CD4-positive, alpha-beta T cell treated with Interleukin-1 beta for 1 hour (primary cell): ENCODE data around the gene ZNF611.
"Not testable (repeated sequence)": the region's sequence is repeated elsewhere in the genome, so short reads cannot be mapped to it uniquely, and the experiment has no call there.

Experiments used
- DNase-seq, 2 donors: peaks; one replicate each; pipeline ENCODE4 v3.0.0-alpha.2; 2020 to 2022

The ZNF611 gene

DNA sequence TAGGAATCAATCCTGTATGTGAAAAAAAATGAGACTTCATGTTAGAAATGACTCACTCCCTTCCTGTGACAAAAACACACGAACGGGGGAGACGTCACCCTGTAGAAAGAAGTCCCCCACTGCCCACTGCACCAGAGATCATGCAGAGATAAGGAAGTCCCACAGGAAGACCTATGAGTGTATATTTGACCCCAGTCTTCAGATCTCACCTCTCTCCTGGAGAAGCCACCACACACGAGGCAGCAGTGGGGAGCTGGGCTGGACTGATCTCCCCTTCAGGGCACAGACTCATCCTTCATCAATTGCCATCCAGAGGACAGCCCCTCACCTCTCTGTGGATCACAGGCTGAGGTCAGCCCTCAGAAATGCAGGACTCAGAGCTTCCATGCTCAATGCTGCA lies 18.9 kb downstream of the ZNF611 start:
- peak; percentile 39 to 44 for DNase-seq

DNA sequence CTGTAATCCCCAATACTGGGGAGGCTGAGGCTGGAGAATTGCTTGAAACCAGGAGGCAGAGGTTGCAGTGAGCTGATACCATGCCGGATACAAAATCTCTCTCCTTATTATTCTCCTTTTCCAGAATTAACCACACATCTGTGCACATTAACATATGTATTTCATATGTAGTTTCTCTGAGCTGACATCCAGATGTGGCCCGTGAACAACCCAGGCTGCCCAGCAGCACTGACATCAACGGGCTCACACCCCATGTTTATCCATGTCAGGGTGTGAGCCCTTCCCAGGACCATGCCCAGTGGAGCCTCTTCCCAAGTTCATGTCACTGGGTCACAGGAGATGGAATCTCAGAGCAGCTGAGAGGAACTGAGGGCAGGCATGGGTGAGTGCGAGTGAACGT lies 19.5 kb downstream of the ZNF611 start:
- not testable (repeated sequence) for DNase-seq

DNA sequence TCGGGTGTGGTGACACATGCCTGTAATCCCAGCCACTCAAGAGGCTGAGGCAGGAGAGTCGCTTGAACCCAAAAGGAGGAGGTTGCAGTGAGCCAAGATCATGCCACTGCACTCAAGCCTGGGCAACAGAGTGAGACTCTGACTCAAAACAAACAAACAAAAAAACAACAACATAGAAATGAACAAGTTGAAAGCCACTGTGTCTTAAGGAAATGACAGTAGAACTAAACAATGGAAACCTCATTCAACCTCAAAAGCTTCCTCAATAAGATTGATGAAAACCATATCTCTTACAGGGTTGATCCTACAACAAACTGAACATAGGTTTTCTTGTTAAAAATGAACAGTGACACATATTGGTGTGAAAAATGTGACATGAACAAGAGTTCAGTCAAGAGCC lies 21.8 kb downstream of the ZNF611 start:
- DNase-seq: not testable (repeated sequence)

DNA sequence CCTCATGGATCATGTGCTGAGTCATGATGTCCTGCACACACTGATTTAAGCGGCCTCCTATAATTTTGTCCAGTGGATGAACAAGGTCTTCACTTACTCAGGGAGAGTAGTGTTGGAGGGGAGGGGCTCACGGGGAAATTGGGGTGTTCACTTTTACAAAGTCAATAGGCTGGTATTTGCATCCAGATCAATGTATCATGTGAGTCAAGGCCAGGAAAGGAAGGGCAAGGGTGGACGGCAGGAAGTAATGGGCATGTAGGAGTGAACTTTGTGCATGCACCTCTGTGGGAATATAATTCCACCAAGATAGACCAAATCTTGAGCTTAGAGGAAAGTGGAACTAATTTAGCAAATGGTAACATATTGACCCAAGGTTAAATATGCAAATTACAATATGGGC lies 23.2 kb downstream of the ZNF611 start:
- DNase-seq: not testable (repeated sequence)

DNA sequence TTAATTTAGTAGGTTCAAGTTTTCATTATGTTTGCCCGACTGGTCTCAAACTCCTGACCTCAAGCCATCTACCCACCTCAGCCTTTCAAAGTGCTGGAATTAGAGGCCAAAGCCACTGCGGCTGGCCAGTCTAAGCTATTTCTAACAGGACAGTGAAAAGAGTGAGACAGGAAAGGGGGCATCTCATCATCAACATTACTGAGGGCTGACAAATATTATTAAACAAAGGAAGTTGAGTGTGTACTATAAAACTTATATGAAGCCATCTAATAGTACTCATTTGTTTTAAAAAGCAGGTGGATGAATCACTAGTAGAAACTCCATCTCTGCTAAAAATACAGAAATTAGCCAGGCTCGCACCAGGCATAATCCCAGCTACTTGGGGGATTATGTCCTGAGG lies 24.3 kb downstream of the ZNF611 start:
- DNase-seq: no peak

DNA sequence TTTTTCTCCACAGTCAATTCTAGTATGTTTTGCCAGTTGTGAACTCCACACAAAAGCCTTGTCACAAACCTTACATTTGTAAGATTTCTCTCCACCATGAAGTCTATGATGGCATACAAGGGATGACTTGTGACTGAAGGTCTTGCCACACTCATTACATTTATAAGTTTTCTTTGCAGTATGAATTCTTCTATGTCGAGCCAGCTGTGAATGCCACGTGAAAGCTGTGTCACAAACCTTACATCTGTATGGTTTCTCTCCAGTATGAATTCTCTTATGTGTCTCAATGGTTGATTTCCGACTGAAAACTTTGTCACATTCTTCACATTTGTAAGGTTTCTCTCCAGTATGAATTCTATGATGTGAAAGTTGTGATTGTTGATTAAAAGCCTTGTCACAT lies 29.2 kb downstream of the ZNF611 start:
- not testable (repeated sequence) for DNase-seq

DNA sequence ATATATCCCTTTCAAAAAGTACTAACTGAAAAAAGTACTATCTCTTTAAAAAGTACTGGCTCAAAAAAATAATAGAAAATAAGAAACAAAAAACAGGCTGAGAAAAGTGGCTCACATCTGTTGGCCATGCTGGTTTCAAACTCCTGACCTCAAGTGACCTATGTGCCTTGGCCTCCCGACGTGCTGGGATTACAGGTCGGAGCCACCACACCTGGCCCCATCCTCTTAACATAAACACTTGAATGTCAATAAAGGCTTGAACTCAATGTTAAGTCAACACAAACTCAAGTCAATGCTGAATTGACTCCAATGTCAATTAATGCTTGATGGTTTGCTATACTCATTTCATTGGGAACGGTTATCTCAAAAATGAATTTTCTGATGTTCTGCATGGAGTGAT lies 30.9 kb downstream of the ZNF611 start:
- DNase-seq: no peak

DNA sequence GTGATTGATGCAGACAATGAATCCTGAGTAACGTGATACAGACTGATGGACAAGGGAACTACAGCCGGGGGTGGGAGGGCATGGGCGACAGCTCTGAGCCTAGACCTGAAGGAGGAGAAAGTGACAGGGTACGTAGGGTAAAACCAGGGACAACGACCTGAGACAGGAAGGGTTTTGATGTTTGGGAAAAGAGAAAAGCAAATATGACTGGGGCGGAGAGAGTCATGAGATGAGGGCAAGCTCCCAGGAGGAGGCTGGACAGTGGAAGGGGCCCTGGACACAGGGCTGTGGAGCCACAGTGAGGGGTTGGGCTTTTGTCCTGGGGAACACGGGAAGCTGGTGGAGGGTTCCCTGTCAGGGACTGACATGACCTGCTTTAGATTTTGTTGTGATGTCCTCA lies 34.2 kb downstream of the ZNF611 start:
- DNase-seq: no peak

DNA sequence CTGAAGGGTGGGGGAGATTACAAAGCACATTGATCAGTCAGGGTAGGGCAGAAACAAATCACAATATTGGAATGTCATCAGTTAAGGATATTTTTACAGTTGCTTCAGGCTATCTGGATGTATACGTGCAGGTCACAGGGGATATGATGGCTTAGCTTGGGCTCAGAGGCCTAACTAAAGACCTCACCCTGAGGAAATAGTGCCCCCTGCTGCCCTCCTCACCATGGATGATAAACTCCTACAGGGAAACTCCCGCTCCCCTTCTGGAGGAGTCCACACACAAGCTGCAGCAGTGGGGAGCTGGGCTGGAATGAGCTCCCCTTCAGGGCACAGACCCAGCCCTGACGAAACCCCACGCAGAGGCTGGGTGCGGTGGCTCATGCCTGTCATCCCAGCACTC lies 35.3 kb downstream of the ZNF611 start:
- DNase-seq: peak in 1 of 2 donors; percentile 10

DNA sequence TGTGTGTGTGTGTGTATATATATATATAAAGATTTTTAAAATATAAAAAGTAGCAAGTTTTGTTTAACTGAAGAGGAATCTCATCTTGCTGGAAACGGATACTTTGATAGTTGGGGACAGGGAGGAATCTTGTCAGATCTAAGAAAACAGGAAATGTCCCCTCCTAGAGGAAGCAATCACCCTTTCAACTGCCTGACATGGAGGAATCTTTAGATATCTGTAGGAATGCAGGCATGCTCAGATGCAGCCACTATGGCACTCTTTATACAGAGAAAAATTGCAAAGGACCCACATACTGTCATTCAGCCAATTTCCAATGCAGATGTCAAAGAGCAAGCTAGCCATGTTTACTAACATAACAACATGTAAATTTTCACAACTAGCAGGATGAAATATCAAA lies 38.8 kb downstream of the ZNF611 start:
- DNase-seq: no peak

DNA sequence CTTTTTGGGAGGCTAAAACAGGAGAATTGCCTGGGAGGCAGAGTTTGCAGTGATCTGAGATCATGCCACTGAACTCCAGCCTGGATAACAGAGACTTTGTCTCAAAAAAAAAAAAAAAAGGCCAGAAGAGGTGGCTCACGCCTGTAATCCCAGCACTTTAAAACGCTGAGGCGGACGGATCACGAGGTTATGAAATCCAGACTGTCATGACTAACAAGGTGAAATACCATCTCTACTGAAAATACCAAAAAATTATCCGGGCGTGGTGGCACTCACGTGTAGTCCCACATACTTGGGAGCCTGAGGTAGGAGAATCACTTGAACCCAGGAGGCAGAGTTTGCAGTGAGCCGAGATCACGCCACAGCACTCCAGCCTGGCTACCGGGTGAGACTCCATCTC lies 39.9 kb downstream of the ZNF611 start:
- DNase-seq: no peak

DNA sequence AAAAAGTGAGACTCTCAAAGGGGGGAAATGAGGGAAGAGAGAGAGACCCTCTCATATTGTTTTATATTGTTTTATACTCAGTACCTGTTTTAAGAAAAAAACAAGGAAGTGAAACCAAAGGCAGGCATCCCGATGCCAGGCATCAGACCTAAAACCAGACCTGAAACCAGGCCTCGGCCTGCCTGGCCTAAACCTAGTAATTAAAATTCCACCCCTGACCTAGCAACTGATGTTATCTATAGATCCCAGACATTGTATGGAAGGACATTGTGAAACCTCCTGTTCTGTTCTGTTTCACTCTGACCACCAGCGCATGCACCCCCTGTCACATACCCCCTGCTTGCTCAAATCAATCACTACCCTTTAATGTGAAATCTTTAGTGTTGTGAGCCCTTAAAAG lies 40.6 kb downstream of the ZNF611 start:
- DNase-seq: not testable (repeated sequence)

DNA sequence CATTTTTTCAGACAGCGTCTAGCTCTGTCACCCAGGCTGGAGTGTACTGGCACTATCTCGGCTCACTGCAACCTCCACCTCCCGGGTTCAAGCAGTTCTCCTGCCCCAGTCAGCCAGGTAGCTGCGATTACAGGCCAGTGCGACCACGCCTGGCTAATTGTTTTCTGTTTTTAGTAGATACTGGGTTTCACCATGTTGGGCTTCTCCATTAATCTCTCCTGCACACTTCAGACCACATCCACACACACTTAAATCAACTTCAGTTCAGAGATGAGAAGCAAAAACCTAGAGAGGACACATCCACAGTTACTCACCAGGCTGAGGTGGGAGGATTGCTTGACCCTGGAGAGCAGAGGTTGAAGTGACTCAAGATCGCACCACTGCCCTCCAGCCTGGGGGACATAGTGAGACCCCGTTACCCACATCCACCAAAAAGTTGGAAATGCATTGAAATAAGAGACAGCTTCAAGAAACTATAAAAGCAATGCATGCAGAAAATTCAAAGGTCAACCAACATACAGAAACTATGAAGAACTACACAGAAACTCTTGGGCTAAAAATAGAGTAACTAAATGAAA lies 42.3 kb downstream of the ZNF611 start:
- no peak for DNase-seq

DNA sequence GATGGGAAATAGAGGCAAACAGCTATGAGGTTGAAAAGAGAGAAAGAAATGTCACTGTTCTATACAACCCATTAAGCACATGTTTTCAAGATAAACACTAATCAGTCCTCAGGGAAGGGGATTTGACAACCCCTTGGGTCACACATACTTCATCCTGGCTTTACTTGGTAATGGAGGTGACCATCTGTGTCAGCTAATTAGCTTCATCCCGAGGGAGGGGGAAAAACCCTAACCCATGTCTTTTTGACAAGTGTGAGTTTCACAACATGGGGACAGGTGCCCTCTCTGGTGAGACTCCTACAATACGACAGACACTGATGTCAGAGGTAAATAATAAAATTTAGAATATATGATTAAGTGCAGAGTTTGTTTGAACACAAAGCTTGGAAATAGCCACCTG lies 43.1 kb downstream of the ZNF611 start:
- no peak for DNase-seq

DNA sequence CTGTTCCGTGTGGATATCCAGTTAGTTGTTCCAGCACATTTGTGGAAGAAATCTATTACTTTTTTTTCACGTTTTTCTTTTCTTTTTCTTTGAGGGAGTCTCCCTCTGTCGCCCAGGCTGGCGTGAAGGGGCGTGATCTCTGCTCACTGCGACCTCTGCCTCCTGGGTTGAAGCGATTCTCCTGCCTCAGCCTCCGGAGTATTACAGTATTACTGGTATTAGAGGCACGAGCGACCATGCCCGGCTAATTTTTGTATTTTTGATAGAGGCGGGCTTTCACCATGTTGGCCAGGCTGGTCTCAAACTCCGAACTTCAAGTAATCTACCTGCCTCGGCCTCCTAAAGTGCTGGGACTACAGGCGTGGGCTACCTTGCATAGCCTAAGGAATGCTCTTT lies 43.6 kb downstream of the ZNF611 start:
- DNase-seq: no peak

DNA sequence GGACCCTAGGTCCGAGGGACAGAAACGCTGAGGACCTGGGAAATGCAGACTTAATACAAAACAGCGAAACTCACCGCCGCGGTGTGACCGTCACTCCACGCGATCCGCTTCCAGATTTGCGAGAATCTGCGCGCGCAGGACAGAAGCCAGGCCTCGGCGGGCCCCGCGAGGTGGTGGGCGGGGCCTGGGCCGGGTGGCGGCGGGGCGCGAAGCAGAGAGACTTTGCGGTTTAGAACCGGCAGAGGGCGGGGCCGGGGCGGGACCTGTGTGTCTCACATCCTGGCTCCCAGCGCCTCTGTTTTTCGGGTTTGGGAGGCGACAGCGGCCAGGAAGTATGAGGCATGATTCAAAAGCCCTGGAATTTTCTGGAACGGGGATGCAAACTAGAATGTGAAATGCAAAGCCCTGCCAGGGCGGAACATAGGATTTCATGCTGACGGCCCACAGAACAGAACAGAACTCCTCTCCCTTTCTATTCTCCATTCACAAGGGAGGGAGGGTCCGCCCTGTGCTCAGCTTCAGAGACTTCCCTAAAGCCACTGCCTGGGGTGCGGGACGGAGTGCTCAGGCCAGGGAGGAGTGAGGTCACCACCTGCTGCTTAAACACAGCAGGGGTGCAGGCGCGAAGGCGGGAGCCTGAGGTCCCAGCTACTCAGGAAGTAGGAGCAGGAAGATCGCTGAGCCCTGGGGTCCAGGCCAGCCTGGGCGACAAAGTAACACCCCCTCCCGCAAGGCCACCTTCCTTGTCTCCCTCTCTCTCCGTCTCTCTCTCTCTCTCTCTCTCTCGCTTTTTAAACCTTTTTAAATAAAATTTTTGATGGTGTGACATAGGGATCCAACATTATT lies 44.3 kb downstream of the ZNF611 start:
- peak; percentile 90 to 91 for DNase-seq

DNA sequence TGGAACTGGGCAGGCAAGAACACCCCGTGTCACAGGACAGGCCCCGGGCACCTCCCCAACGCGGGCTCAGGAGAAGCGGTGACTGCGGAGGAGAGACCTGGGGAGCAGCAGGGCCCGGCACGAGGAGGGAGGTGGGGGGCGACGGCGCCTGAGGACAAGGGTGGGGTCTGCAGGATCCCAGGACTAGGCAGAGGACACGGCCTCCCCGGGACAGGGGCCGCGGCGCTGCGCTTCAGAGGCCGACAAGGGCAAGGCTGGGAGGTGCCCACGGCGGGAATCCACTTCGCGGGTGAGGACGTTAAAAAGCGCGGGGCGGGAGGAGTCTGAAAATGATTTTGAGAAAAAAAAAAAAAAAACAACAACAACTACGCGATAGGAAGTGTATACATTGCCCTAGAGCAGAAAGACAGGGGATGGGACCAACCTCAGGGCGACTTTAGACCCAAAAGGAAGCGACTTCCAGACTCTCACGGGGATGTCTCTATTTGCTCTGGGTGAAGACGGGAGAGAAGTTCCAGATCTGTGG lies 44.9 kb downstream of the ZNF611 start:
- peak in 1 of 2 donors; percentile 4 for DNase-seq

DNA sequence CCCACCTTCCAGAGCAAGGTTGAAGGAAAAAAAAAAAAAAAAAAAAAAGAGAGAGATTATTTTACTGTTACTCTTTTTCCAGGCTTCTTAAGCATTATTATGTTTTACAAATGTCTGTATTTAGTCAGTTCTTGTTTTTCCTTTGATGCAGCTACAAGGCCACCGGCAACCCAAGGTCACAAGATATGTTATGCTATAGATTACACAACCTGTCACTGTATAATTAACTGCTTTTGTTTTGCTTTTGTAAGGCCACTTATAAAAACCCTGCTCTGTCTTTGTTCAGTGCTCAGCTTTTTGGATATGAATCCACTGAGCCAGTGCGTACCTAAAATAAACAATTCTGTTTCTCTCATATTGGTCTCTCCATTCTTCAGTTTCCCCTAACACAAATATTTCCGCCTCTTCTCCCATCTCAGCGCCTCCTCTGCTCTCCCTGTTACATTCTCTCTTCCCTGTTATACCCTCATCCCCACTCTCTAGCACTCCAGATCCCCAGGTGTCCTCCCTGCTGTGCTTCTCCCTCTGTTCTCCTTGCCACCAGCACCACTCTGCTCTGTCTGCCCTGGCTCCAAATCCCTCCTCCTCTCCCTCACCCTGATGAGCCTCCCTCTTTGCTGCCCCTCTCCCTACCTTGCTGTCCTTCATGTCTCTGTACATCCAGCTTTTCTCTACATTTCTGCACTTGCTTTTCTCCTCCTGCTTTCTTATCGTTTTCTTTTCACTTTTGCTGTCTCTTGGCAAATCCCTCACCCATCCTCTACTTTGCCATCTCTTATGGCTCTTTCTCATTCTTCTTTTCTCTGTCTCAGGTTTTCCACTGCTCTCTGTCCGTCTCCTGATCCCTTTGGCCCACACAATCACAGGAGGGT lies 45.7 kb downstream of the ZNF611 start:
- not testable (repeated sequence) for DNase-seq

DNA sequence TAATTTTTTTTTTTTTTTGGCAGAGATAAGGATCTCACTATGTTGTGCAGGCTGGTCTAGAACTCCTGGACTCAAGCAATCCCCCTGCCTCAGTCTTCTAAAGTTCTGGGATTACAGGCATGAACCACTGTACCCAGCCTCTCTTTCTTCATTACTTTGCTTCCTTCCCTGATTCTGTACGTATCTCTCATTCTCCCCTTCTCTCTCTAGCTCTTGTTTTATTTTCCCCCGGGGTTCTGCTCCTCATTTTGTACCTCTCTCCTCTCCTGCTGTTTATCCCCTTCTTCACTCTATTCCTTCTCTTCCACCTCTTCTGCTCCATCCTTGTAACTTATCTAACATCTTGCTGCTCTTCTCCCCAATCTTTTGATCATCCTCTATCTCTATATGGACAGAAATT lies 46.5 kb downstream of the ZNF611 start:
- DNase-seq: no peak

DNA sequence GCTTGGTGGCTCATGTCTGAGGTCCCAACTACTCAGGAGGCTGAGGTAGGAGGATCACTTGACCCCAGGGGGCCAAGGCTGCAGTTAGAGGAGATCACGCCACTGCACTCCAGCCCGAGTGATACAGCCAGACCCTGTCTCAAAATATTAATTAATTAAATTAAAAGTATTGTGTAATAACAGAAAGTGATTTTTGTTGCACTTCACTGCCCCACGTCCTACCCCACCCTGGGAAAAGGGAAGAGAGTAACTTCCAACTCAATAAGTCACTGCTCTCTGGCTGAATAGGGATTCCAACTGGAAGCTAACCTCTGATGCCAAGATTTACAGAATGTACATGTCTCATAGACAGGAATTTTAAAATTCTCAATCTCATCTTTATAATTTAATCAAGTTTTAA lies 47.2 kb downstream of the ZNF611 start:
- DNase-seq: no peak

DNA sequence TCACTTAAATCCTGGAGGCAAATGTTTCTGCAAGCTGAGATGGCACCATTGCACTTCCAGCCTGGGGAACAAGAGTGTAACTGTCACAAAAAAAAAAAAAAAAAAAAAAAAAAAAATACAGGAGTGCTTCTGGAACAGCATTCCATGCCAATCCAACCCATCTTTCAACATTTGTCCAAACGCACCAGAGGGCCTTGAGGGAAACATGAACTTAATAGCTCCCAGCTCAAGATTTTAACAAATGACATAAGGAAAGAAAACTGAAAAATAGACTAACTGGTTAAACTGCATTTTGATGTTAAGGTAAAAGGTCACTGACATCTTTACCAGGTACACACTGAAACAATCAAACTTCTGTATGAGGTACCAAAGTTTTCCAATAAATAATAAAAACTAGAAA lies 49.0 kb downstream of the ZNF611 start:
- DNase-seq: no peak

DNA sequence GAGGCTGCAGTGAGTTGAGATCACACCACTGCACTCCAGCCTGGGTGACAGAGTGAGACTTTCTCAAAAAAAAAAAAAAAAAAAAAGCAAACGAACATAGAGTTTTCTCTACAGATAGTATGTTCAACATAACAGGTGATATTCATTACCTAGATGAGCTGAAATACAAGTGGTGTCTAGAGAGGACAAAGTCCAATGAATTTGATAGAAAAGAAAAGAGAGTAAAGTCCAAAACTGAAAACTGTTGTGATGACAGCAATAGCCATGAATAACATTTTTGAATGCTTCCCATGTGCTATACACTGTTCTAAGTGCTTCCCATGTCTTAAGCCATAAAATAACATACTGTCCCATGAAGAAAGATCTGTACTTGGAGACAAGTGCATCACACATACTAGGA lies 53.6 kb downstream of the ZNF611 start:
- DNase-seq: not testable (repeated sequence)

DNA sequence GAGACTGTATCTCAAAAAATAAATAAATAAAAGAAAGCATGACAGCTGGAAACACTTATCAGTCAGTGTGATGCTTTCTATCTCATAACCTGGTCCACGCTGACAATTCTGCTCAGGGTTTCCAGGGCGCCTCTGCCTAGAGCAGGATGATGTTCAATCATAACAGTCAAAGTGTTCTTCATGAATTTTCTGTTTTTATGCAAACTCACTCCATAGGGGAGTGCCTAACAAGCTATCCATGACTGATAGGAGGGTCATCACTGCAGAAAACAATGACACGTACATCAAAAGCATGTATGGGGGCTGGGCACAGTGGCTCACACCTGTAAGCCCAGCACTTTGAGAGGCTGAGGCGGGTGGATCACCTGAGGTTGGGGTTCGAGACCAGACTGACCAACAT lies 55.2 kb downstream of the ZNF611 start:
- DNase-seq: no peak
